Karpas-422 (cell line): ENCODE data around the gene CROCC. TPM values are rescaled to one million over a fixed set of nuclear protein-coding genes. Genes with fewer than 3 reads are reported as not detected.
"Not testable (repeated sequence)": the region's sequence is repeated elsewhere in the genome, so short reads cannot be mapped to it uniquely, and the experiment has no call there.

Source experiments
- DNase-seq: peaks from one replicate; pipeline ENCODE4 v3.0.0-alpha.2; 2015
- H2AFZ ChIP-seq: fragments of 200-600 bp; sonication (generic); 2 replicates; pipeline ENCODE4 v1.6.1; 2014; ENCODE audit warnings: antibody characterized with exemption, low read length, mixed read lengths
- H3K27ac ChIP-seq: fragments of 200-600 bp; sonication (generic); 2 replicates; pipeline ENCODE4 v1.5.1; 2014; ENCODE audit warnings: mild to moderate bottlenecking, low read length, moderate library complexity
- H3K27me3 ChIP-seq: fragments of 200-600 bp; sonication (generic); 2 replicates; pipeline ENCODE4 v1.6.1; 2014; ENCODE audit warnings: low read length, mixed read lengths
- H3K36me3 ChIP-seq: fragments of 200-600 bp; sonication (generic); 2 replicates; pipeline ENCODE4 v1.6.1; 2014; ENCODE audit warnings: low read length, mixed read lengths; ENCODE audit not compliant: insufficient read depth
- H3K4me1 ChIP-seq: fragments of 200-600 bp; sonication (generic); 2 replicates; pipeline ENCODE4 v1.6.1; 2014; ENCODE audit warnings: mild to moderate bottlenecking, low read length, mixed read lengths
- H3K4me2 ChIP-seq: fragments of 200-600 bp; sonication (generic); 2 replicates; pipeline ENCODE4 v1.6.1; 2014; ENCODE audit warnings: low read length, low read depth, mild to moderate bottlenecking; ENCODE audit not compliant: poor library complexity, severe bottlenecking
- H3K4me3 ChIP-seq: fragments of 200-600 bp; sonication (generic); 2 replicates; pipeline ENCODE4 v1.5.1; 2014; ENCODE audit warnings: mild to moderate bottlenecking, antibody characterized with exemption, low read length, mixed read lengths
- H3K79me2 ChIP-seq: fragments of 200-600 bp; sonication (generic); 2 replicates; pipeline ENCODE4 v1.6.1; 2014; ENCODE audit warnings: mild to moderate bottlenecking, low read length, mixed read lengths
- H3K9ac ChIP-seq: fragments of 200-600 bp; sonication (generic); 2 replicates; pipeline ENCODE4 v1.6.0; 2014; ENCODE audit warnings: low read length
- H3K9me2 ChIP-seq: fragments of 200-600 bp; sonication (generic), shearing (Covaris generic); replicated peaks from 2 replicates; pipeline ENCODE4 v1.6.0; 2014; ENCODE audit warnings: mild to moderate bottlenecking, low read length, moderate library complexity; ENCODE audit not compliant: insufficient read depth
- H3K9me3 ChIP-seq: fragments of 300-700, 200-600 bp; sonication (generic); 2 replicates; pipeline ENCODE4 v1.6.1; 2014; ENCODE audit warnings: low read length, mixed read lengths
- H4K20me1 ChIP-seq: fragments of 200-600 bp; sonication (generic); 2 replicates; pipeline ENCODE4 v1.6.1; 2014; ENCODE audit warnings: mild to moderate bottlenecking, antibody characterized with exemption, low read length, low read depth; ENCODE audit not compliant: insufficient read depth
- total RNA-seq: library from RNA; depleted of rRNA; stranded (reverse); fragments of >200 nt; shearing (Covaris generic); gene quantifications from 2 replicates; pipeline ENCODE4 v1.2.3, GENCODE V29; 2014; ENCODE audit warnings: low replicate concordance

Gene CROCC
- total RNA-seq, 1 experiment from 2014 or later: 12.1 TPM

DNA sequence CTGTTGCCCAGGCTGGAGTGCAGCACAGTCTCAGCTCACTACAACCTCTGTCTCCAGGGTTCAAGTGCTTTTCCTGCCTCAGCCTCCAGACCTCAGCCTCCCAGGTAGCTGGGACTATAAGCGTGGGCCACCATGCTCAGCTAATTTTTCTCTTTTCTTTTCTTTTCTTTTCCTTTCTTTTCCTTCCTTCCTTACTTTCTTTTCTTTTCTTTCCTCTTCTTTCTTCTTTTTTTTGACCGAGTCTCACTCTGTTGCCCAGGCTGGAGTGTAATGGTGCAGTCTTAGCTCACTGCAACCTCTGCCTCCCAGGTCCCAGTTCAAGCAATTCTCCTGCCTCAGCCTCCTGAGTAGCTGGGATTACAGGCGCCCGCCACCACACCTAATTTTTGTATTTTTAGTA is 42.4 kb downstream of the CROCC start:
- not testable (repeated sequence) for H3K27me3 ChIP-seq, H3K79me2 ChIP-seq, H3K4me1 ChIP-seq, H3K9me2 ChIP-seq, H3K36me3 ChIP-seq, DNase-seq, H3K4me2 ChIP-seq, H2AFZ ChIP-seq, H3K4me3 ChIP-seq, H4K20me1 ChIP-seq, H3K27ac ChIP-seq, H3K9ac ChIP-seq, H3K9me3 ChIP-seq

DNA sequence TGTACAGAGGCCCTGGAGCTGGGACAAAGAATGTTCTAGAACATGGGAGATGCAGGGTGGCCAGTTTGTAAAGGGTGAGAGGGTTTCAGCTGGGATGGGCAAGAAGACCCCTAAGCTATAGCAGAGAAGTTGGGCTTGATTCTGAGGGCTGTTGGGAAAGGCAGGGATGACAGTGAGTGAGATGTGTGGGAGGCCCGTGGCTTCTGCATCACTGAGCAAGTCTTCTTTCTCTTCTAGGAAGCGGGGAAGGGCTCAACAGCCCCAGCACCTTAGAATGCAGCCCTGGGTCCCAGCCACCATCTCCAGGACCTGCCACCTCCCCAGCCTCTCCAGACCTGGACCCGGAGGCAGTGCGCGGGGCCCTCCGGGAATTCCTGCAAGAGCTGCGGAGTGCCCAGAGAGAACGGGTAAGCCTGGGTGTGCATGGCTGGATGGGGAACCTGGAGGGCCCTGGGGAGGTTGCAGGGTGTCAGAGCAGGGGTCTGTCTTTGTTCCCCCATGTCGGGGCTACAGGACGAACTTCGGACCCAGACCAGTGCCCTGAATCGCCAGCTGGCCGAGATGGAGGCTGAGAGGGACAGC is 43.8 kb downstream of the CROCC start:
- H2AFZ ChIP-seq: no peak overlapping the region
- no peak for DNase-seq
- H3K4me2 ChIP-seq: no peak overlapping the region

DNA sequence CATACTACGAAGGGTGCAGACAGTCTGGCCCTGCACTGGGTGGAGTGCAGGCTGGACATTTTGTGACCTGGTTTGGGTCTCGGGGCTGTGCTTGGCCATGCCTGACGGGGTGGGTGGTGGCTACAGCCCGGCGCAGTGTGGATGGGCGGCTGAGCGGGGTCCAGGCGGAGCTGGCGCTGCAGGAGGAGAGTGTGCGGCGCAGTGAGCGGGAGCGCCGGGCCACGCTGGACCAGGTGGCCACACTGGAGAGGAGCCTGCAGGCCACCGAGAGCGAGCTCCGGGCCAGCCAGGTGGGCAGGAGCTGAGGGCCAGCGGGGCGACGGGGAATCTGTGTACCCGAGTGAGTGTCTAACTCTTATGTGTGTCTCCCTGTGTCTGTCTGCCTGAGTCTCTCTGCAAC is 44.6 kb downstream of the CROCC start:
- Histone ChIP-seq H3K27me3 (no peaks in the 10 kb centered on the region), H4K20me1 (no peaks in the 10 kb centered on the region), H3K4me1 (no peaks in the 10 kb centered on the region), H2AFZ (no peak overlapping the region), H3K4me2 (no peak overlapping the region), H3K27ac (no peak overlapping the region), H3K36me3 (no peaks in the 10 kb centered on the region), H3K4me3 (no peak overlapping the region), H3K9ac (no peak overlapping the region), H3K9me3 (no peaks in the 10 kb centered on the region), H3K9me2 (no peaks in the 10 kb centered on the region), H3K79me2 (no peaks in the 10 kb centered on the region)
- DNase-seq: no peak

More for the DNA sequence above, 43.8 kb downstream of the CROCC start:
- no peaks in the 10 kb centered on the region for H4K20me1 ChIP-seq
- H3K9me2 ChIP-seq: no peaks in the 10 kb centered on the region
- no peaks in the 10 kb centered on the region for H3K36me3 ChIP-seq
- H3K9ac ChIP-seq: no peak overlapping the region
- no peak overlapping the region for H3K27ac ChIP-seq
- H3K27me3 ChIP-seq: no peaks in the 10 kb centered on the region
- H3K4me3 ChIP-seq: no peak overlapping the region
- no peaks in the 10 kb centered on the region for H3K9me3 ChIP-seq
- H3K4me1 ChIP-seq: peaks cover under 1% of the 10 kb centered on the region; the same call in 1 of the 2 replicates
- no peaks in the 10 kb centered on the region for H3K79me2 ChIP-seq

DNA sequence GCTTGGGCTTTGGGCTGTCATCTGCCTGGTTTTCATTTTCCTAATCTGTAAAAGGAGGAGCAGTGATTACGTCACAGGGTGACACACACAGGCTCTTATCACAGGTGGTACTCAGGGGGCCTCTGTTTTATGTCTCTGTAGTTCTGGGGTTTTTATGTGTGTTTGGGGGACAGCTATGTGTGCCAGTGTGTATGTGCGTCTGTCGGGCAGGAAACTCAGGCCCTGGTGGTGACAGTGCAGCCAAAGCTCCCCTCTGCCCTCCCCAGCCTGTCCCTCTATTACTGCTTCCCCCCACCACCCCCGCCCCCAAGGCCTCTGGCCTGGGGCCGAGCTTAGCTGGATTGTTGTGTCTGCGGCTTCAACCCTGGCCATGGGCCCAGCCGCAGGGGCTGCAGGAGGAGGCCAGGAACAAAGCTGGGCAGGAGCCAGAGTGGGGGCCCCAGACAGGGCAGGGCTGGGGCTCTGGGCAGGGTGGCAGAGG is 45.4 kb downstream of the CROCC start:
- H3K4me1 ChIP-seq: no peaks in the 10 kb centered on the region
- H4K20me1 ChIP-seq: no peaks in the 10 kb centered on the region
- DNase-seq: no peak
- no peaks in the 10 kb centered on the region for H3K36me3 ChIP-seq
- H3K27me3 ChIP-seq: no peaks in the 10 kb centered on the region
- H2AFZ ChIP-seq: no peak overlapping the region
- no peaks in the 10 kb centered on the region for H3K9me2 ChIP-seq
- no peaks in the 10 kb centered on the region for H3K79me2 ChIP-seq
- no peak overlapping the region for H3K27ac ChIP-seq
- no peak overlapping the region for H3K9ac ChIP-seq
- no peaks in the 10 kb centered on the region for H3K9me3 ChIP-seq
- H3K4me2 ChIP-seq: no peak overlapping the region
- H3K4me3 ChIP-seq: no peak overlapping the region

DNA sequence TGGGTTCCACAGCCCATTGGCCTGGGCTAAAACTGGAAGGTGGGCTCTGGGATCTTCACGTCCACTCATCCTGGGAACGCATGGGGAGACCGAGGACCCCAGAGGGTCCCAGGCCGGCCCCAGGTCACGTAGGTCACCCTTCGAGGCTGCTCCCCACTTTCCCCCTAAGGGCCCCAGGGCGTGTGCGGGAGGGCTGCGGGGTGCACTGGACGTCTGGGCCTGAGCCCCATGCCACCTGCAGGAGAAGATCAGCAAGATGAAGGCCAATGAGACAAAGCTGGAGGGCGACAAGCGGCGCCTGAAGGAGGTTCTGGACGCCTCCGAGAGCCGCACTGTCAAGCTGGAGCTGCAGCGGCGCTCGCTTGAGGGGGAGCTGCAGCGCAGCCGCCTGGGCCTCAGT is 46.2 kb downstream of the CROCC start:
- DNase-seq: no peak
- Histone ChIP-seq H3K4me2 (no peak overlapping the region), H3K36me3 (no peaks in the 10 kb centered on the region), H3K27me3 (no peaks in the 10 kb centered on the region), H3K79me2 (no peaks in the 10 kb centered on the region), H3K4me3 (no peak overlapping the region), H2AFZ (no peak overlapping the region), H3K9me2 (no peaks in the 10 kb centered on the region), H3K9ac (no peak overlapping the region), H3K9me3 (no peaks in the 10 kb centered on the region), H3K27ac (no peak overlapping the region), H3K4me1 (no peaks in the 10 kb centered on the region), H4K20me1 (no peaks in the 10 kb centered on the region)

DNA sequence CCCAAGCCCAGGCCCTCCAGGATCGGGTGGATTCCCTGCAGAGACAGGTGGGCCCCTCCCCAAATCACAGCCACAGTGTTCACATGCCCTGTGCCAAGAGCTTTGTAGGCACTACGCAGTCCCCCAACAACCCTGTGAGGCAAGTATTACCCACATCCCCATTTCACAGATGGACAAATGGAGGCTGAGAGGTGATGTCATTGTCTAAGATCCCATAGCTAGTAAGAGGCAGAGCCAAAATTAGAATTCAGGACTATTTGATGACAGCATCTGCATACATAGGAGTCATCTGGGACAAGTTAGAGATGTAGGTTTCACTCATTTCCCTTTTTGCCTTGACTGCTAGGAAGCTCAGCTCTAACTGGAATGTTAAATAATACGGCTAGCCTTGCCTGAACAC is 46.6 kb downstream of the CROCC start:
- H3K9me3 ChIP-seq: no peaks in the 10 kb centered on the region
- H3K9ac ChIP-seq: no peak overlapping the region
- H4K20me1 ChIP-seq: no peaks in the 10 kb centered on the region
- no peak overlapping the region for H3K27ac ChIP-seq
- H3K36me3 ChIP-seq: no peaks in the 10 kb centered on the region
- no peak overlapping the region for H3K4me3 ChIP-seq
- no peaks in the 10 kb centered on the region for H3K27me3 ChIP-seq
- no peak overlapping the region for H3K4me2 ChIP-seq
- no peaks in the 10 kb centered on the region for H3K79me2 ChIP-seq
- no peaks in the 10 kb centered on the region for H3K4me1 ChIP-seq
- H3K9me2 ChIP-seq: no peaks in the 10 kb centered on the region
- DNase-seq: no peak
- H2AFZ ChIP-seq: no peak overlapping the region

- no peaks in the 10 kb centered on the region for H3K79me2 ChIP-seq
- H3K4me1 ChIP-seq: no peaks in the 10 kb centered on the region
- H3K9ac ChIP-seq: no peak overlapping the region
- no peak overlapping the region for H2AFZ ChIP-seq
- H3K9me3 ChIP-seq: no peaks in the 10 kb centered on the region
- H3K27me3 ChIP-seq: no peaks in the 10 kb centered on the region
- no peak overlapping the region for H3K27ac ChIP-seq
- no peak overlapping the region for H3K4me2 ChIP-seq
- no peaks in the 10 kb centered on the region for H3K36me3 ChIP-seq
- H3K9me2 ChIP-seq: no peaks in the 10 kb centered on the region
- H3K4me3 ChIP-seq: no peak overlapping the region
- no peak for DNase-seq
- H4K20me1 ChIP-seq: no peaks in the 10 kb centered on the region
Measured at GRCh38 chr1:16969057-16969611, 47.4 kb downstream of the CROCC start.

- no peak for DNase-seq
- H3K36me3 ChIP-seq: no peaks in the 10 kb centered on the region
- no peaks in the 10 kb centered on the region for H3K9me3 ChIP-seq
- no peak overlapping the region for H2AFZ ChIP-seq
- H3K4me1 ChIP-seq: no peaks in the 10 kb centered on the region
- H3K27ac ChIP-seq: no peak overlapping the region
- no peak overlapping the region for H3K9ac ChIP-seq
- H3K4me3 ChIP-seq: no peak overlapping the region
- no peaks in the 10 kb centered on the region for H3K9me2 ChIP-seq
- no peaks in the 10 kb centered on the region for H4K20me1 ChIP-seq
- no peaks in the 10 kb centered on the region for H3K27me3 ChIP-seq
- H3K4me2 ChIP-seq: no peak overlapping the region
- no peaks in the 10 kb centered on the region for H3K79me2 ChIP-seq
Measured at GRCh38 chr1:16969651-16970050, 47.9 kb downstream of the CROCC start.
